ENCODE measurements around the gene SAMD5.
A peak's percentile ranks its signal among the peaks of the same experiment; 100 is the strongest.

SAMD5 gene

DNA sequence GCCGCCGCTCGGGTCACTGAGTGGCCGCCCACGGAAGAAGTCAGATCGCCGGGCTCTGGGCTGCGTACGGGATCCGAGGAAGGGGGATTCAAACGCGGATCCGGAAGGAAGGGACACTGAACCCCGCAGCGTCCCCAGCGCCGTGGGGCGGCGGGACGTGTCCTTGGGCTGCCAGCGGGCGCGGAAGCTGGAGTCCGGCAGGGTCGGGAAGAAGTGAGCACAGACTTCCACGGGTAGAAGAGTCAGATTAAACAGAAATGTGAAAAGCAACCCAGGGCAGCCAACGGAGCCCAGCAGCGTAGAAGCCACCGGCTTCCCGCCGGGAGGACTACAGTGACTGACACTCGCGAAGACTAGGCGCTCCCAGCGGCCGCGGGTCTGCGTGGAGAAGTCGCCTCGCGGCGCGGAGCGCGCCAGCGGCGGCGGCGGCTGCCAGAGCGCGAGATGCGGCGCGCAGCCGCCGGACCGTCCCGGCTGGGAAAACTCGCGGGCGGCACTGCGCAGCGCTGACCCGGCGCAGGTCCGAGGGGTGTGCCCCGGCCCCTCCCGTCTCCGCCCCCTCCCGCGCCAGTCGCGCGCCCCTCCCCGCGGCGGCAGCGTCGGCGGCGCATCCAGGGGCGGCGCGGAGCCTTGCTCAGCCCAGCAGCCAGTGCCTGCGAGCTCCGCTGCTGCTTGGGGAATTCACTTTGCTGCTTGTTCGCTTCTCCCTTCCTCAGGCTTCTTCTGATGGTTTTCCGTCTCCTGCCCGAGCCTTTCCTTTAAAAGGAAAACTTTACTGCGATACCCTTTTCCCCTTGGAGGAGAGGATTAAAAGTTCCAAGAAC, at the start of gene SAMD5:
SAMD5 (plus strand) TSS at position 649 of the 824 bp plus-strand sequence. CDS start 239 bp downstream, outside the sequence.
- peak; percentile 32 for DNase-seq

DNA sequence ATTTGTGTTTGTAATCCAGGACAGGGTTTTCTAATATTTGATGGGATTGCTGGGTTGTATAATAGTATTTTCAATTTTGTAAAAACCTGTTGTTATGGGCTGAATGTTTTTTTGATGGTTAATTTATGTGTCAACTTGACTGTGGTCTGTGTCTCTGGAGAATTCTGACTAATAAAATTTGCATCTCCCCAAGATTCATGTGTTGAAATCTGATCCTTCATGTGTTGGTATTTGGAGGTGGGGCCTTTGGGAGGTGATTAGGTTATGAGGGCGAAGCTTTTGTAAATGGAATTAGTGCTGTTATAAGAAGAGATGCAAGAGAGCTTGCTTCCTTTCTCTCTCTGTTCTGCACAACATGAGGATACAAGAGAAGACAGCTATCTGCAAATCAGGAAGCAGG, 48.7 kb upstream of the SAMD5 start:
- no peak for DNase-seq

DNA sequence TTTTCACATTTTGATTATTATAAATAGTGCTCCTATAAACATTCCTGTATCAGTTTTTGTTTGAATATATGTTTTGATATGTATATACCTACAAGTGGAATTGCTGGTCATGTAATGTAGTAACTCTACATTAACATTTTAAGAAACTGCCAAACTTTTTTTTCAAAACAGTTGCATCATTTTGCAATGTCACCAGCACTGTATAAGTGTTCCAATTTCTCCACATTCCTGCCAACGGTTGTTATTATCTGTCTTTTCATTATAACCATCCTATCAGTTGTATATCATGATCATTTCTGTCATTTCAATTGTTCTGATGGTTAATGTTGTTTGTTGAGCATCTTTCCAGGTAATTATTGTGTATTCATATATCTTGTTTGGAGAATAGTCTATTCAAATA, 44.8 kb upstream of the SAMD5 start:
- DNase-seq: no peak

DNA sequence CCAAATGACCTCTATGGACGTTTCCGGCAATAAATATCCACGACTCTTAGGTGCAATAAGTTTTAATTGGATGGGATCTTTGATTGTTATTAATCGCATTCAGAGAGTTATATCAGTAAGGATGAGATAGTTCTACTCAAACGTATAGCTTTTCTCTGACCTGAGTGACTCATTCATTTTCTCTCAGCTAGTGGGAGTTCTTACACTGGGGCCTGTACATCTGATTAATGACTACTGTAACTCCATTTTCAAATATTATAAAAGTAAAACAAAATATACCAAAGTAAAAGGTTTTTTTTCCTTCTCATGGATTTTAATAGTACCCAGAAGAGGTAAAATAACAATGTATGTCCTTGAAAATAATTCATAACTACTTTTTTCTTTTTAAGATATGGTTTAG, 41.1 kb upstream of the SAMD5 start:
- DNase-seq: no peak

DNA sequence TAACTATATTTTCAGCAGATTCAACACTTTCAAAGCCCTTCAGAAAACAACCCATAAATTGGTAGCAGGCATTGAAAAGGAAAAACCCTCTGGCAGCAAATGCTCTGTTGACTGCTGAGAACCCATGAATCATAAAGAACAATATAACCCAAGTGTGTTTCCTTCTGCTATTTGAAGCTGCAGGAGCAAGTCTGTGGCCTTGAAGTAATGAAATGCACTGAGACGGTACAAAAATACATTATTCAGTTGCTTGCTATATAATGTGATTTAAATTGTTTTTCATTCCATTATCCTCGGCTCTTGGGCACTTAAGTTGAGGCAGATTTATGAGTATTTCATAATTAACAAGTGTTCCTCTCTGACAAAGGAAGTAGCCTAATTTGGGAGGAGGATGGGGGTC, 40.6 kb upstream of the SAMD5 start:
- DNase-seq: no peak

DNA sequence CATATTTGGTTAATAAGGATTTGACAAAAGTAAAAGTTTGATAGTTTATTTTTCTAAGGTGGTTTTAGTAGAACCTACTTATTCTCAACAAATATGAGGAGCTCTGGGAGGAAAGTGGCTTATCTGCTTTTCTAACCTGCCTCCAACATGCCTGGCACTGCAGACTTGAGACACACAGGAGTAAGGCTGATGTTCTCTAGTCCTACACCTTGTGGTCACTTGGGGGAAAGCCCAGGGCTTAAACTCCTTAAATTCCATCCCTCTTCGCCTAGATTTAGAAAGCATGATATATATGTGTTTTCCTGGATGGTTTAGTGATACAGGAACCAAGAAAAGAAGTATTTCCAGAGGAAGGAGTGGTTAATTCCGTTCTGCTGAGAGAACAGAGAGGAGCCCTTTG, 39.9 kb upstream of the SAMD5 start:
- no peak for DNase-seq

DNA sequence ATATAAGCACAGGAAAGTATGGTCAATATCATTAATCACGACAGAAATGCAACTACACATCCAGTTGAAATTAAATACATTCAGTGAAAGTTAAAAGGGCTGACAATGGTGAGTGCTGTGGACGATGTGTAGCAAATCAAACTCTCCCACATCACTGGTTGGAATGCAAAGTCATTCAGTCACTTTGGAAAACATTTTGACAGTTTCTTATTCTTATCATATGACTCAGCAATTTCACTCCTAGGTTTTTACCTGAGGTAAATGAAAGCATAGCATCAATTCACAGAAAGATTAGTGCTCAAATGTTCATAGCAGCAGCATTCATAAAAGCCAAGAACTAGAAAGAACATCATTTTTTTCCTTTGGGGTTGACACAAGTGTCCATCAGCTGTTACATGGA, 28.6 kb upstream of the SAMD5 start:
- no peak for DNase-seq

DNA sequence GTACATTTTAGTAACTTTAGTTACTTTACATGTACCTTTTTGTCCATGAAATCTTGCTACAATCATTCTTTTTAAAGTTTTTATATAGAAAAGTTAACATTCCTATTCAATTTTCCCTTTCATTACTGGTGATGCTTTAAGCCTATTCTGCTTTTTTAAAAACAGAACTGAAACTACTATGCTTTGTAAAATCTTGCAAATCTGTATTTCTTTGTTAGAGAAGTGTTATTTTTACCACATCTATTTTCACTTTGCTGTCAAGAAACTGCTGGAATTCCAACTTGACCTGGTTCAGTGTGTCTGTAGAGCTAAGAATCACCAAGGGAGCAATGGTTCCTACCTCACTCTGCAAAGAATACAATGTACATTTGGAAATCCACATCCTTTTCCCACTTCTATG, 21.8 kb upstream of the SAMD5 start:
- DNase-seq: no peak

DNA sequence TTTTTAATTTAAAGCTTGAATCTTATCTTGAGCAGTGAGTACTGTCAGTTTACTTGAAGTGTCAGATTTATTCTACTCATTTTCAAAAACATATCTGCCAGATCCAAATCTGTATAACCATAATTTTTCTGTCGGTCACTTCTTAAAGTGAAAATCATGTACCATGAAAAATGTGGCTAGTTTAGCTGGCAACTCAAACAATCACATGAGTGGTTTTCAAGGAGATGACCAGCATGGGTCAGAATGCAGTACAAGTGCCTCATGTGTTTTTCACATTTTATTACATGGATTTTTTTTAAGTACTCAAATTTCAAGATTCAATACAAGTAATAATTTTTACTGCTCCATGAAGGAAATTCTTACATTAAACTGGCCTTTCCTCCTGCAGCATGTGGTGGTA, 11.0 kb upstream of the SAMD5 start:
- DNase-seq: no peak

DNA sequence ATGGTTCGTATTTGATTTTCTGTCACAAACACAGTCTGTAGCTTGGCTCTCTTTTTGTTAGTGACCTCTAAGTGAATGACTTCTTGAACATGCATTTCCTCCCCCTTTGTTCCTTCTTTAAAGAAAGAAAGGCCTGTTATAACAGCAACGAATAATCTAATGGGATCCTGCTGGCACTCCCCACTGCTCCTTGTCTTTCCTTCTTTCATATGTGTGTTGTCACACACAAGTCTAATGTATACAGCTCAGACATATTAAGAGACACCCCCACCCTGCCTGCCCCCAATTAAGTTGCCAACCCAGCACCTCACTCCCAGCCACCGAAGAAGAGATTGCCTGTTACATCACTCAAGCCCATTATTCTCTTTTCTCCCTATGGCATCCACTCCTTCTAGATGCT, 4.9 kb upstream of the SAMD5 start:
- no peak for DNase-seq

DNA sequence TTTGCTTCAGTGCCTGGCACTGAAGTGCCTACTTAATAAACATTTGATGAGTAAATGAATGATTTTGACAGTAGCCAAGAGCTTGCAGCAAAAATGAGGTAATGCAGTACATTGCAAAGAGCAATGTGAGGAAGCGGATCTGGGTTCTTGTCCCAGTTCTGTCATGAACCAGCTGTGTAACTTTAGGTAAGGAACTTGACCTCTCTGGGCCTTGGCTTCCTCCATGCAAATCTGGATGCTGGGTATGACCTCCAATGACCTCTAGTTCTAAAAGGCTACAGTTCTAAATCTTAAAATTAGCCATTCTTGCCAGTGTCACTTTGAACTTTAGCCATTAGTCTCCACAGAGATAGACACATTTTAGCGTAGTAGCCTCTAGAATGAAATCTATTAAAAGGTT, 3.6 kb upstream of the SAMD5 start:
- DNase-seq: no peak

DNA sequence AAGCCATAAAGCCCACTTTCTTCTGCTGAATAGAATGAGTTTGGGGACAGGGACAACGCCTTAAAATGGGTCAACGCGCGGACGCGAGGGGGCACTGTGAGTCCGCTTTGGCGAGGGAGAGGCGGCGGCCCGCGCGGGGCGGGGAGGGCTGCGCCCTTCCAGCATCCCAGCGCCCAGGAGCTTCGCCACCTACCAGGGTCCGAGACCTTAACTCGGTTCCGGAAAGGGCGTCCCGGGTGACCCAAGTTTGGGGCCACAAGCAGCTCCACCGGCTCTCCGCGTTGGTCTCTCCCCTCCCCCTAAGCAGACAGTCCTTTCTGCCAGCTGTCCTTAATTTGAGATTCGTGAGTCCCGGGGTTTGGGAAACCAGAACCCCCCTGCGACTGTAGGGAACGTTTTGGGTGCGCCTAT, 1.8 kb upstream of the SAMD5 start:
- peak; percentile 76 for DNase-seq

DNA sequence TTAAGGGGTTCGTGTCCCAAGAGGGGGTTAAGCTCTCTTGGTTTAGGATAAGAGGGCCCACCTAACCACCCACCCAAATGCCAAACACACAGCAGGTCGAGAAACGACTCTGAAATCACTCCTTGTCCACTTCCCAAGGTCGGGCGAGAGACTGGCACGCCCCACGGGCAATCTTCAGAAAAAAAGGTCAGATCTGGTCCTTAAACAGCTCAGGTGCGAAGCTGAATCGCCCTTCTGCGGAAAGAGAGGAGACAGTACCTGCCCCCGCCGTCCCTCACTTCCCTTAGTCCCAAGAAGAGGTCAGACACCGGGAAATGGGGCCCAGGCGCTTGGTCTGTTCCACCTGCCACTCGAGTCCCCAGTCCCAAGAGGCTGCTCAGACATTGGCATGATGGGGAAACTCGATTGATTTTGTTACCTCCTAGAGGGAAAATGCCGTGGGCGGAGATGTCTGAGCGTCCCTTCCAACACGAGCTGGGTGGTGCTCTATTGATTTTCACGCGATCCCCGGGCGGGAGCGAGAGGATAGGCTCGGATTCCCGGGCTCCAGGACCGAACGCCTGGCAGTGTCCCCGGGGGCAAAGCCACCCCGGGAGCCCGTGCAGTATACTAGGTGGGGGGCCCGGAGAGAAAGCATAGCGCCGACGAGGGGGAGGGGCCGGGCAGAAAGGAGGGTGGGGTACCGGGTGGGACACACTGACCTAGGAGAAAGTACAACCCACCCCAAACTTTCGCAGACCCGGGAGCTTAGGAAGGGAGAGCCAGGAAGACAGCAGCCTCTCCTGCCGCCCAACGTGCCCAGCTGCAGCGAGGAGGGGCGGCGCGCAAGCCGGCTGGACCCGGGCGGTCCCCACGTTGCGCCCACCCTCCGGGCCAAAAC, 1.1 kb upstream of the SAMD5 start:
- peak; percentile 6 for DNase-seq

DNA sequence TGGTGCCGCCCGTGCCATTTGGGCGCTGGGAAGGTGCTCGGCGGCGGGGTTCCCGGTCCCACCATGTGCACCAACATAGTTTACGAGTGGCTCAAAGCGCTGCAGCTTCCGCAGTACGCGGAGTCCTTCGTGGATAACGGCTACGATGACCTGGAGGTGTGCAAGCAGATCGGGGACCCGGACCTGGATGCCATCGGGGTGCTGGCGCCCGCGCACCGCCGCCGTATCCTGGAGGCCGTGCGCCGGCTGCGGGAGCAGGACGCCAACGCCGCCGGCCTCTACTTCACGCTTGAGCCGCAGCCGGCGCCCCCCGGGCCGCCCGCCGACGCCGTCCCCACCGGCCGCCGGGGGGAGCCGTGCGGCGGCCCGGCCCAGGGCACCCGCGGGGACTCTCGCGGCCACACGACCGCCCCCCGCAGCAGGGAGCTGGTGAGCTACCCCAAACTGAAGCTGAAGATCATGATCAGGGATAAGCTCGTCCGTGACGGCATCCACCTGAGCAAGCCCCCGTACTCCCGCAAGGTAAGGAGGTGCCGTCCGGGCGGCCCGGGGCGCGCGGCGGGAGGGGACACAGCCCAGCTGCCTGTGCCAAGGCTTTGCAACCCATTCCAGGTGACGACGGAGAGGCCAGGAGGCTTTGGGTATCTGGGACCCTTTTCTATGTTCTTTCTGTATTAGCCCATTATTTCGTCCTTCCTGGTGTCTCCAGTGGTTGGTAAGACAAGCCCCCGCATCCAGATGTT, 547 bp downstream of the SAMD5 start:
- DNase-seq: no peak

DNA sequence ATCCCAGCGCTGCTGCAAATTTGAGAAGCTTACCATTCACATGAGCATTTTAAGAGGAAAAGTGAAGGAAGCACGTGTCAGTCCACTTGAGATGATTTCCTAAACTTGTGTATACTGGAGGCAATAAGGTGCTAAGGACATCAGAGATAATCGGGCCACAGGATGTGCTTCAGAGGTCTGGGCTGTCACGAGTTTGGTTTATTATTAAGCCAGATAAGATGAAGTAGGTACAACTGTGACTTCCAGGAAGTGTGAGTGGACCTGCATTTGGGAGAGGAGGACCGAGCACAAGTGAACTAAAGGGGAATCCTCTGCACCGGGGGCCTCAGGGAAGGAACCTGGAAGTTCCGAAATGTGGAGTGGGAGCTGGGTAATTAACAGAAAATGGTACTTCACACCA, 1.4 kb downstream of the SAMD5 start:
- no peak for DNase-seq

DNA sequence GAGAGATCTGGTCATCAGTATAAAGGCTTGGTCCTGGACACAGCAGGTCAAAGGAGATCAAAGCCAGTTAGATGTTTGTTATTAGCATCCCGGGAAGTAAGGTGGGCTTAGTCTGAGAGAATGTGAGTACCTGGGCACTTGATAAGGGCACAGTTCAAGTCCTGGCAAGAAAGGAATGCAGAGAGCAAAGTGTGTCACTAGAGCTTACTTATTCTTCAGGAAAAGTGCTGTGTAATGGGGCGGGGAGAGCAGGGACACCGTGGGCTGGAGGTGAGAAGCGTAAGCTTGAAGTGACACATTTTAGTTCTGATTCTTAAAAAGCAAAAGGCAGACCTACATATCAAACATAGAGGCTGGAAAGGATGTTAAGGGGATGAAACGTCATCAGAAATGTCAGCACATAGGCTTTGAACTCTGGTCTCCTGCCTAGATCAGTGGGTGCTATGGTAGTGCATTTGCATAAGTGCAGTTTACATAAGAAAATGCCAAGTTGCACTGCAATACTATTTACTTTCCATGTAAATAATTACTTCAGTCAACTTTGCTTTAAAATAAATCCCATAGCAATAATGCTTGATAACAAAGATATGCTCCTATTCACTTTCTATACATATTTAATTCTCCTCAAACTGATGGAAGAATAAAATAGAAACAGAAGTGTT, 2.6 kb downstream of the SAMD5 start:
- DNase-seq: no peak

DNA sequence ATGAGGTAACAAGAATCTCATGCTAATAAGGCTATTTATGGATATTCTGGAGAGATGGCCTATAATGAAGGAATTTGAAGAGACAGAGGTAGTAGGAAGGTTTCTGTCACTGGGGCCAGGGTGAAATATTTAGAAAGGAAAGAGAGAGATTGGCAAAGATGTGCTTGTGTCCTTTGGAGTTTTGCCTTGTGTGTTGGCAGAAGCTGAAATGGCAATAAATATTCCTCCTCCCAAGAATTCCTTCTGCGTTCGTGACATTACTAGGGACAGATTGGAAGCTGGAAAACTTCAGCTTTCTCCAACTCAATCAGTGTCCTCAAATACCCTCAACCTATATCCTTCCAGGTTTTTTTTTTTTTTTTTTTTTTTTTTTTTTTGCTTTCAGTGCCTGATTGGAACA, 6.3 kb downstream of the SAMD5 start:
- no peak for DNase-seq

DNA sequence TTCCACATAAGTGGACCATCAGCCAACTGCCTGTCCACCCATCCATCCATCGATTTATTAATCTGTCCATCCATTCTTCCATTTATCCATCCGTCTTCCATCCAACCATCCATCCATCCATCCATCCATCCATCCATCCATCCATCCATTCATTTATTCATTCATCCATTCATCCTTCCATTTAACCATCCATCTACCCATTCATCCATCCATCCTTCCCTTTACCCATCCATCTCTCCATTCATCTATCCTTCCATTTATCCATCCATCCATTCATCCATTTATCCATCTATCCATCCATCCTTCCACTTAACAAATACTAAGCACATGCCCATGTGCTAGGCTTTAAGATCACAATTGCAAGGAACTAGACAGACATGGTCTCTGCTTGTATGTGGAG, 6.8 kb downstream of the SAMD5 start:
- DNase-seq: no peak

DNA sequence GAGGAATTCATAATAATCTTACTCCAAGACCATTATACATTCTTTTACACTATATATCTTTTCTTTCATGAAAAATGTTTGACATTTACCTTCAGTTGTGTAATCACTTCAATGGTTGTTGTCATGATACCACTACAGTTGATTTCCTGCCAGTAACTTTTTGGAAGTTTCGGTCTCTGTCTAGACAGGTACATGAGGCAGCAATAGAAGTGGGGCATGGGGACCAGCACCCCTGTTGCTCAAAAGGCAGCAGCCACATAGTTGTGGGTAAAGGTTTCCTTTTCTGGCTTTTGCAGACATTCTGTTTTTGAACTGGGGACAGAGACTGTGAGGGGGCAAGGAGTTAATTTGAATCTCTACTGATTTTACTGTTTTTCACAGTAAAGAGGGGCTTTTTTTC, 14.1 kb downstream of the SAMD5 start:
- no peak for DNase-seq

DNA sequence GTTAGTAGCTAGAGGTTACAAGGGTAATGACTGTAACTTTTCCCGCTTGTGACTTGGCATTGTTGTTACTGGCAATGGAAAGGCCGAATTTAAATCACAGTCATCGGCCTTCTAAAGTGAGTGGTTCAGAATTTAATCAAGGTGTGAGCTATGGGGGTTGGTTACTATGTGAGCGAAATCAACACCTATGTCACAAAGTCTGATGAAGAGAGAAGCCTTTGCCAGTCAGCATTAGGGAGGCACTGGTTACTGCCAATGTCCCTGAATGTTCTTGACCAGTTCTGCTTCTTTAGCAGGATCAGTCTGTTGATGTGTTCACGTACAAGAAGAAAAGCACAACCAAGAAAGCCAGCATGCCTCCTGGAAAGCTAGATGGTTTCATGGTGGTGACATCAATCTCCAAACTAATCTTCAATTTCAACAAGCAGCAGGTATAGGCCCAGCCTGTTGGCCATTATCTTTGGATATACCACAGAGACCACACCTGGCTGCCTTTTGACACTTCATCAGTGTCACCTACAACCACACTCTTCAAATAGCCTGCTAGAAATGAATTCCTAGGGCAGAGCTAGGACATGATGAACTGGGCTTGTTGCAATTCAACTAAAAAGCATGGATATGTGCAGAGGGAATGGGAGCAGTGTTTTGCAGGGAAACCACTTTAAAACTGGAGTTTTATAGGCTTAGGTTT, 17.2 kb downstream of the SAMD5 start:
- no peak for DNase-seq

DNA sequence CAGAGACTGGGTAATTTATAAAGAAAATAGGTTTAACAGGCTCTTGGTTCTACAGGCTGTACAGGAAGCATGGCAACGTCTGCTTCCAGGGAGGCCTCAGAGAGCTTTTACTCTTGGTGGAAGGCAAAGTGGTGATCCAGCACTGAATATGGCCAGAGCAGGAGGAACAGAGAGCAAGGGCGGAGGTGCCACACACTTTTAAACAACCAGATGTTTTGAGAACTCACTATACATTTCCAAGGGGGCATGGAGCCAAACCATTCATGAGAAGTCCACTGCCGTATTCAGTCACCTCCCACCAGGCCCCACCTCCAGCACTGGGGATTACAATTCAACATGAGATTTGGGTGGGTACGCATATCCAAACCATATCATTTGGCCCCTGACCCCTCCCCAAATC, 18.7 kb downstream of the SAMD5 start:
- DNase-seq: no peak

DNA sequence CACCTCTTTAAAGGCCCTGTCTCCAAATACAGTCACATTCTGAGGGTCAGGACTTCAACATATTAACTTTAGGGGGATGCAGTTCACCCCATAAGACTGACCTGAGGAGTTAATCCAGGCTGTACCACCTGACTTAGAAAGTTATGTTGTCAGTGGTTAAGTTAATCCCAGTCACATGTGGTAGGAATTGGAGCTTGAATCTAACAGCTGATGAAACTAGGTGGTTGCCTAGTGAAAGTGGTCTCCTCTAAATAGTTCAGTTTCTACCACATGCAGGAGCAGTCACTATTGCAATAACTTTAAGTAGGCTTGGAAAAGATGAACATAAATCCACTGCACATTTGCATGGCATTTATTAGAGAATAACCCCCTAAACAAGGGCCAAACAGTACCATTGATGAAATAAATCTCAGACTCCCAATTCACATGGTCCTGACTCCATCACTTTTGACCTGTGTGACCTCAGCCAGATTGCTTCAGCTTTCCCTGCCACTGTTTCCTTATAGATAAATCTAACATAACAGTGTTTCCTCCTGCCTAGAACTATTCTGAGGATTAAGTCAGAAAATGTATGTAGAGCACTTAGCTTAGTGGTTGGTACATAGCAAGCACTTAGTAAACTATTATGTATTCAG, 20.1 kb downstream of the SAMD5 start:
- no peak for DNase-seq
